ENCODE measurements around the gene RPS3. TPM values are rescaled to one million over a fixed set of nuclear protein-coding genes. Genes with fewer than 3 reads are reported as not detected.

The RPS3 gene
- total and polyA plus RNA-seq, 2 of the 13 experiments (the other 11 are each of a cell fraction or from before 2014, with no cell fraction given) = 2,143 to 3,616 TPM

DNA sequence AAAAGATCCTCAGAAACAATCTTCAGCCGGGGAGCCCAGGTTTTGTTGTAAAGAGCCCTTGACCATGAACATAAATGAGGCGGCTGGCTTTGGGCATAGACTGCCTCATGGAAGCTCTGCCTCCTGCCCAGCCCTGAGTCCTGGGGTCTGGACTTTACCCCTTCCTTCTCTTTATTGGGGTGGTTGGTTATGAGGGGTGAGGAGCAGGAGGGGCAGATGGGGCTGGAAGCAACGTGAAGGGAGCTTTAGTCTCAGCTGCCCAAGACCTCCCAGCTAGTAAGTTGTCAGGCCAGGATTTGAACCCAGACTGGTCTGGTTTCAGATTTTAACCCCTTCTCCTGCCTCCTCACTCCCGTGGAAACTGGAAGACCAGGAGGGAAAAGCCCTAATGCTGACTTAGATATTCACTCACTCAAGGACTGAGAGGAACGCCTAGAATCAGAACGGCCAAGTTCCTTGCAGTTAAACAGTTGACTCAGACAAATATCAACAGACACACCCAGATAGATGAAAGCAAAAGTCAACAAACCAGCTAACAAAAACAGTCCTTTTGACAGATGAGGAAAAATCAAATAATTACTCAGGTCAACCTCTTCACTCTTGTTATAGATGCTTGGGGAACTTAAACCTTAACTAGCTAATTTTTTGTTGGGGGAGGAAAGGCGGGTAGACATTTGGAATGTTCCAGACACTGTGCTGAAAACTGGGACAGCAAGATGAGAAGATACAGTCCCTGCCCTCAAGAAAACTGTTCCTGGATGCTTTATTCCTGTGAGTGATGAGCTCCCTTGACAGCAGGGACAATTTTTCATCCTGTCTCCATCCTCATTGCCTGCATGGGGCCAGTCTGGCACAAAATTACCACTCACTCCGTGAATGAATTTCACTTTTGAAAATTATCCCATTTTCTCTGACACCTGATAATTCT is 27.1 kb upstream of the RPS3 start (continued):
- TF ChIP-seq, protein P1, sequence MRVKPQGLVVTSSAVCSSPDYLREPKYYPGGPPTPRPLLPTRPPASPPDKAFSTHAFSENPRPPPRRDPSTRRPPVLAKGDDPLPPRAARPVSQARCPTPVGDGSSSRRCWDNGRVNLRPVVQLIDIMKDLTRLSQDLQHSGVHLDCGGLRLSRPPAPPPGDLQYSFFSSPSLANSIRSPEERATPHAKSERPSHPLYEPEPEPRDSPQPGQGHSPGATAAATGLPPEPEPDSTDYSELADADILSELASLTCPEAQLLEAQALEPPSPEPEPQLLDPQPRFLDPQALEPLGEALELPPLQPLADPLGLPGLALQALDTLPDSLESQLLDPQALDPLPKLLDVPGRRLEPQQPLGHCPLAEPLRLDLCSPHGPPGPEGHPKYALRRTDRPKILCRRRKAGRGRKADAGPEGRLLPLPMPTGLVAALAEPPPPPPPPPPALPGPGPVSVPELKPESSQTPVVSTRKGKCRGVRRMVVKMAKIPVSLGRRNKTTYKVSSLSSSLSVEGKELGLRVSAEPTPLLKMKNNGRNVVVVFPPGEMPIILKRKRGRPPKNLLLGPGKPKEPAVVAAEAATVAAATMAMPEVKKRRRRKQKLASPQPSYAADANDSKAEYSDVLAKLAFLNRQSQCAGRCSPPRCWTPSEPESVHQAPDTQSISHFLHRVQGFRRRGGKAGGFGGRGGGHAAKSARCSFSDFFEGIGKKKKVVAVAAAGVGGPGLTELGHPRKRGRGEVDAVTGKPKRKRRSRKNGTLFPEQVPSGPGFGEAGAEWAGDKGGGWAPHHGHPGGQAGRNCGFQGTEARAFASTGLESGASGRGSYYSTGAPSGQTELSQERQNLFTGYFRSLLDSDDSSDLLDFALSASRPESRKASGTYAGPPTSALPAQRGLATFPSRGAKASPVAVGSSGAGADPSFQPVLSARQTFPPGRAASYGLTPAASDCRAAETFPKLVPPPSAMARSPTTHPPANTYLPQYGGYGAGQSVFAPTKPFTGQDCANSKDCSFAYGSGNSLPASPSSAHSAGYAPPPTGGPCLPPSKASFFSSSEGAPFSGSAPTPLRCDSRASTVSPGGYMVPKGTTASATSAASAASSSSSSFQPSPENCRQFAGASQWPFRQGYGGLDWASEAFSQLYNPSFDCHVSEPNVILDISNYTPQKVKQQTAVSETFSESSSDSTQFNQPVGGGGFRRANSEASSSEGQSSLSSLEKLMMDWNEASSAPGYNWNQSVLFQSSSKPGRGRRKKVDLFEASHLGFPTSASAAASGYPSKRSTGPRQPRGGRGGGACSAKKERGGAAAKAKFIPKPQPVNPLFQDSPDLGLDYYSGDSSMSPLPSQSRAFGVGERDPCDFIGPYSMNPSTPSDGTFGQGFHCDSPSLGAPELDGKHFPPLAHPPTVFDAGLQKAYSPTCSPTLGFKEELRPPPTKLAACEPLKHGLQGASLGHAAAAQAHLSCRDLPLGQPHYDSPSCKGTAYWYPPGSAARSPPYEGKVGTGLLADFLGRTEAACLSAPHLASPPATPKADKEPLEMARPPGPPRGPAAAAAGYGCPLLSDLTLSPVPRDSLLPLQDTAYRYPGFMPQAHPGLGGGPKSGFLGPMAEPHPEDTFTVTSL (CRISPR knock-in tag; IDR thresholded peaks at IDR 0.05; ENCODE audit: borderline replicate concordance) = peak; percentile 73; the same call in 1 of the 2 replicates
- TF ChIP-seq JUN (CRISPR knock-in tag; IDR thresholded peaks at IDR 0.05) = no peak
- TF ChIP-seq ZNF225 (CRISPR knock-in tag; IDR thresholded peaks at IDR 0.05) = no peak
- no peak for TF ChIP-seq ZSCAN21 (CRISPR knock-in tag; IDR thresholded peaks at IDR 0.05; ENCODE audit: borderline replicate concordance)
- TF ChIP-seq MYC (CRISPR knock-in tag; IDR thresholded peaks at IDR 0.05; ENCODE audit: borderline replicate concordance) = no peak
- no peak for TF ChIP-seq MXI1 (IDR thresholded peaks at IDR 0.05; ENCODE audit: borderline replicate concordance, low read depth, low read length)
- TF ChIP-seq, protein P2, sequence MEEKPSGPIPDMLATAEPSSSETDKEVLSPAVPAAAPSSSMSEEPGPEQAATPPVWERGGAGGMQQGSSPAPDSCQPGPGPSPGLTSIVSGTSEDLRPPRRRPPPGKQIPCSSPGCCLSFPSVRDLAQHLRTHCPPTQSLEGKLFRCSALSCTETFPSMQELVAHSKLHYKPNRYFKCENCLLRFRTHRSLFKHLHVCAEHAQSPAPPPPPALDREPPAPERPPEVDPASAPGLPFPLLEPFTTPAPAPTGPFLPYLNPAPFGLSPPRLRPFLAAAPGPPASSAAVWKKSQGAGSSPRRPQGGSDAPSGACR (CRISPR knock-in tag; IDR thresholded peaks at IDR 0.05) = no peak
- TF ChIP-seq MAFF (IDR thresholded peaks at IDR 0.05; ENCODE audit: low read depth, low read length) = 0 out of 2 replicates have a peak, but pooled peaks have one; percentile 42
- TF ChIP-seq ZSCAN29 (CRISPR knock-in tag; conservative IDR thresholded peaks at IDR 0.05) = no peak
- TF ChIP-seq NR1H2 (CRISPR knock-in tag; IDR thresholded peaks at IDR 0.05; ENCODE audit: borderline replicate concordance, low read depth) = no peak
- TF ChIP-seq SRSF9 (IDR thresholded peaks at IDR 0.05; ENCODE audit: borderline replicate concordance, insufficient read depth, low read depth, low read length, poor library complexity, severe bottlenecking) = no peak
- TF ChIP-seq TOPORS (CRISPR knock-in tag; IDR thresholded peaks at IDR 0.05) = no peak
- peak; percentile 11 to 46; a peak in 1 of 4 replicates for TF ChIP-seq NR2F1 (CRISPR knock-in tag; IDR thresholded peaks at IDR 0.05)
- TF ChIP-seq, protein P3, sequence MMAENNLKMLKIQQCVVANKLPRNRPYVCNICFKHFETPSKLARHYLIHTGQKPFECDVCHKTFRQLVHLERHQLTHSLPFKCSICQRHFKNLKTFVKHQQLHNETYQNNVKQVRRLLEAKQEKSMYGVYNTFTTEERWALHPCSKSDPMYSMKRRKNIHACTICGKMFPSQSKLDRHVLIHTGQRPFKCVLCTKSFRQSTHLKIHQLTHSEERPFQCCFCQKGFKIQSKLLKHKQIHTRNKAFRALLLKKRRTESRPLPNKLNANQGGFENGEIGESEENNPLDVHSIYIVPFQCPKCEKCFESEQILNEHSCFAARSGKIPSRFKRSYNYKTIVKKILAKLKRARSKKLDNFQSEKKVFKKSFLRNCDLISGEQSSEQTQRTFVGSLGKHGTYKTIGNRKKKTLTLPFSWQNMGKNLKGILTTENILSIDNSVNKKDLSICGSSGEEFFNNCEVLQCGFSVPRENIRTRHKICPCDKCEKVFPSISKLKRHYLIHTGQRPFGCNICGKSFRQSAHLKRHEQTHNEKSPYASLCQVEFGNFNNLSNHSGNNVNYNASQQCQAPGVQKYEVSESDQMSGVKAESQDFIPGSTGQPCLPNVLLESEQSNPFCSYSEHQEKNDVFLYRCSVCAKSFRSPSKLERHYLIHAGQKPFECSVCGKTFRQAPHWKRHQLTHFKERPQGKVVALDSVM (CRISPR knock-in tag; IDR thresholded peaks at IDR 0.05) = no peak
- TF ChIP-seq THAP11 (CRISPR knock-in tag; IDR thresholded peaks at IDR 0.05) = no peak
- TF ChIP-seq PAWR (CRISPR knock-in tag; IDR thresholded peaks at IDR 0.05; ENCODE audit: borderline replicate concordance) = no peak
- no peak for TF ChIP-seq ZNF282 (IDR thresholded peaks at IDR 0.05; ENCODE audit: partially characterized antibody)
- TF ChIP-seq SOX6 (IDR thresholded peaks at IDR 0.05) = no peak
- TF ChIP-seq SOX6 (CRISPR knock-in tag; IDR thresholded peaks at IDR 0.05) = peak; percentile 66
- no peak for TF ChIP-seq ZNF543 (CRISPR knock-in tag; IDR thresholded peaks at IDR 0.05)
- TF ChIP-seq POLR2AphosphoS5 (IDR thresholded peaks at IDR 0.05; ENCODE audit: low read depth, low read length) = no peak
- peak; percentile 74 for TF ChIP-seq ELF3 (CRISPR knock-in tag; IDR thresholded peaks at IDR 0.05)

Data from HepG2 (cell line).